IMR-90 (cell line): ENCODE data around the gene GAPT.
A peak's percentile ranks its signal among the peaks of the same experiment; 100 is the strongest.

Experiments used
- BHLHE40 ChIP-seq: fragments of 150-350 bp; IDR thresholded peaks from 2 replicates; pipeline ENCODE4 v1.6.1; 2016; ENCODE audit warnings: mild to moderate bottlenecking, low read depth, low read length
- FOS ChIP-seq: fragments of 150-350 bp; IDR thresholded peaks from 2 replicates; pipeline ENCODE4 v1.6.1; 2016; ENCODE audit warnings: low read depth, low read length
- MAFK ChIP-seq: IDR thresholded peaks from 2 replicates; pipeline ENCODE4 v1.6.1; 2012; ENCODE audit warnings: low read depth, low read length, improper control_type of control experiment
- POLR2A ChIP-seq: IDR thresholded peaks from 2 replicates; pipeline ENCODE4 v1.6.1; 2012; ENCODE audit warnings: mild to moderate bottlenecking, low read depth, low read length
- TF ChIP-seq, protein P1 (sequence below): conservative IDR thresholded peaks from 2 replicates; pipeline ENCODE4 v1.5.1; 2012; ENCODE audit warnings: mild to moderate bottlenecking, low read depth, low read length, improper control_type of control experiment
- TF ChIP-seq, protein P2 (sequence below): fragments of 150-350 bp; IDR thresholded peaks from 2 replicates; pipeline ENCODE4 v1.6.1; 2017; ENCODE audit warnings: mild to moderate bottlenecking, antibody characterized with exemption, low read length, low read depth

- TF ChIP-seq, protein P1, sequence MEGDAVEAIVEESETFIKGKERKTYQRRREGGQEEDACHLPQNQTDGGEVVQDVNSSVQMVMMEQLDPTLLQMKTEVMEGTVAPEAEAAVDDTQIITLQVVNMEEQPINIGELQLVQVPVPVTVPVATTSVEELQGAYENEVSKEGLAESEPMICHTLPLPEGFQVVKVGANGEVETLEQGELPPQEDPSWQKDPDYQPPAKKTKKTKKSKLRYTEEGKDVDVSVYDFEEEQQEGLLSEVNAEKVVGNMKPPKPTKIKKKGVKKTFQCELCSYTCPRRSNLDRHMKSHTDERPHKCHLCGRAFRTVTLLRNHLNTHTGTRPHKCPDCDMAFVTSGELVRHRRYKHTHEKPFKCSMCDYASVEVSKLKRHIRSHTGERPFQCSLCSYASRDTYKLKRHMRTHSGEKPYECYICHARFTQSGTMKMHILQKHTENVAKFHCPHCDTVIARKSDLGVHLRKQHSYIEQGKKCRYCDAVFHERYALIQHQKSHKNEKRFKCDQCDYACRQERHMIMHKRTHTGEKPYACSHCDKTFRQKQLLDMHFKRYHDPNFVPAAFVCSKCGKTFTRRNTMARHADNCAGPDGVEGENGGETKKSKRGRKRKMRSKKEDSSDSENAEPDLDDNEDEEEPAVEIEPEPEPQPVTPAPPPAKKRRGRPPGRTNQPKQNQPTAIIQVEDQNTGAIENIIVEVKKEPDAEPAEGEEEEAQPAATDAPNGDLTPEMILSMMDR = no peak
- no peak for TF ChIP-seq BHLHE40
- TF ChIP-seq MAFK = peak; percentile 42; the same call in 1 of the 2 replicates
- TF ChIP-seq, protein P2, sequence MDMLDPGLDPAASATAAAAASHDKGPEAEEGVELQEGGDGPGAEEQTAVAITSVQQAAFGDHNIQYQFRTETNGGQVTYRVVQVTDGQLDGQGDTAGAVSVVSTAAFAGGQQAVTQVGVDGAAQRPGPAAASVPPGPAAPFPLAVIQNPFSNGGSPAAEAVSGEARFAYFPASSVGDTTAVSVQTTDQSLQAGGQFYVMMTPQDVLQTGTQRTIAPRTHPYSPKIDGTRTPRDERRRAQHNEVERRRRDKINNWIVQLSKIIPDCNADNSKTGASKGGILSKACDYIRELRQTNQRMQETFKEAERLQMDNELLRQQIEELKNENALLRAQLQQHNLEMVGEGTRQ = no peak
- no peak for TF ChIP-seq POLR2A
- TF ChIP-seq FOS = no peak
These were observed 45.2 kb upstream of the GAPT start for GRCh38 chr5:58446024-58446423.
